Muscle layer of duodenum (tissue), 2 donors: Measurements from ENCODE around the gene NCBP2L.

Experiments
- H3K27ac ChIP-seq: one replicate; pipeline ENCODE4 v1.7.0; 2013; ENCODE audit warnings: mild to moderate bottlenecking, low read length
- H3K27me3 ChIP-seq: one replicate; pipeline ENCODE4 v1.7.0; 2013; ENCODE audit warnings: low read depth, mild to moderate bottlenecking, control low read depth, low read length
- H3K36me3 ChIP-seq, 2 donors: one replicate each; pipeline ENCODE4 v1.7.0; 2013; ENCODE audit warnings: low read length in 2 of 2, control low read depth in 1 of 2, mild to moderate bottlenecking in 1 of 2; ENCODE audit not compliant: insufficient read depth in 2 of 2, control insufficient read depth in 1 of 2
- H3K4me1 ChIP-seq, 2 donors: one replicate each; pipeline ENCODE4 v1.7.0; 2013; ENCODE audit warnings: low read length in 2 of 2, mild to moderate bottlenecking in 2 of 2, control low read depth in 1 of 2, moderate library complexity in 1 of 2; ENCODE audit not compliant: insufficient read depth in 2 of 2, control insufficient read depth in 1 of 2
- H3K4me3 ChIP-seq, 2 donors: one replicate each; pipeline ENCODE4 v1.7.0; 2013; ENCODE audit warnings: low read length in 2 of 2, low read depth in 1 of 2, mild to moderate bottlenecking in 1 of 2
- H3K9me3 ChIP-seq, 2 donors: one replicate each; pipeline ENCODE4 v1.7.0; 2013; ENCODE audit warnings: low read length in 2 of 2, control low read depth in 1 of 2, mild to moderate bottlenecking in 1 of 2; ENCODE audit not compliant: control insufficient read depth in 1 of 2
- donor health status: healthy.

Gene NCBP2L

GRCh38 chrX:107840971-107841370, 63.4 kb downstream of the NCBP2L start:
- Histone ChIP-seq H3K9me3 (no peaks in the 10 kb centered on the region), H3K4me3 (no peak overlapping the region), H3K36me3 (peaks cover 0 to 11% of the 10 kb centered on the region in 2 donors), H3K27me3 (no peaks in the 10 kb centered on the region), H3K4me1 (peaks cover 0 to 13% of the 10 kb centered on the region in 2 donors), H3K27ac (no peak overlapping the region)

GRCh38 chrX:107842715-107843400, 65.3 kb downstream of the NCBP2L start:
- peaks cover 0 to 9% of the 10 kb centered on the region in 2 donors for H3K4me1 ChIP-seq
- no peaks in the 10 kb centered on the region for H3K27me3 ChIP-seq
- no peaks in the 10 kb centered on the region for H3K9me3 ChIP-seq
- peaks cover 0 to 11% of the 10 kb centered on the region in 2 donors for H3K36me3 ChIP-seq
- no peak overlapping the region for H3K27ac ChIP-seq
- H3K4me3 ChIP-seq: no peak overlapping the region
